Fibroblast of skin of back (primary cell): ENCODE measurements around the gene SKAP2.

Source experiments
- DNase-seq: peaks from one replicate; pipeline ENCODE4 v3.0.0-alpha.2; 2013

Gene SKAP2

GRCh38 chr7:26631601-26632000 lies 232.8 kb downstream of the SKAP2 start:
- DNase-seq, result no peak

- DNase-seq, result no peak
Measured at GRCh38 chr7:26630941-26631580, 233.3 kb downstream of the SKAP2 start.

- no peak for DNase-seq
Measured at GRCh38 chr7:26630361-26630760, 234.0 kb downstream of the SKAP2 start.

- no peak for DNase-seq
Measured at GRCh38 chr7:26629696-26630095, 234.7 kb downstream of the SKAP2 start.

- DNase-seq, result no peak
Measured at GRCh38 chr7:26627891-26628341, 236.5 kb downstream of the SKAP2 start.

GRCh38 chr7:26627221-26627620 lies 237.2 kb downstream of the SKAP2 start:
- DNase-seq, result no peak

- DNase-seq, result no peak
Measured at GRCh38 chr7:26626687-26627086, 237.7 kb downstream of the SKAP2 start.

- no peak for DNase-seq
Measured at GRCh38 chr7:26626156-26626555, 238.2 kb downstream of the SKAP2 start.

GRCh38 chr7:26625286-26625685 lies 239.1 kb downstream of the SKAP2 start:
- no peak for DNase-seq

GRCh38 chr7:26624839-26625238 lies 239.6 kb downstream of the SKAP2 start:
- DNase-seq, result no peak

GRCh38 chr7:26624431-26624830 lies 240.0 kb downstream of the SKAP2 start:
- DNase-seq, result no peak

GRCh38 chr7:26620352-26620751 lies 244.0 kb downstream of the SKAP2 start:
- peak; percentile 1 for DNase-seq

- no peak for DNase-seq
Measured at GRCh38 chr7:26619348-26619984, 244.9 kb downstream of the SKAP2 start.

- DNase-seq, result no peak
Measured at GRCh38 chr7:26618898-26619297, 245.5 kb downstream of the SKAP2 start.

GRCh38 chr7:26618449-26618848 lies 245.9 kb downstream of the SKAP2 start:
- DNase-seq, result no peak
